RPMI7951 (cell line): ENCODE results near the gene ABCA12. TPM values are rescaled to one million over a fixed set of nuclear protein-coding genes. Genes with fewer than 3 reads are reported as not detected.

Source experiments
- DNase-seq: peaks from one replicate; pipeline ENCODE4 v3.0.0-alpha.2; 2012; ENCODE audit warnings: low read depth
- total RNA-seq: library from RNA; depleted of rRNA; stranded (reverse); fragments of >200 nt; shearing (Covaris generic); gene quantifications from 2 replicates; pipeline ENCODE4 v1.2.3, GENCODE V29; 2014

ABCA12 gene
- total RNA-seq, 1 experiment from 2014 or later: not detected

DNA sequence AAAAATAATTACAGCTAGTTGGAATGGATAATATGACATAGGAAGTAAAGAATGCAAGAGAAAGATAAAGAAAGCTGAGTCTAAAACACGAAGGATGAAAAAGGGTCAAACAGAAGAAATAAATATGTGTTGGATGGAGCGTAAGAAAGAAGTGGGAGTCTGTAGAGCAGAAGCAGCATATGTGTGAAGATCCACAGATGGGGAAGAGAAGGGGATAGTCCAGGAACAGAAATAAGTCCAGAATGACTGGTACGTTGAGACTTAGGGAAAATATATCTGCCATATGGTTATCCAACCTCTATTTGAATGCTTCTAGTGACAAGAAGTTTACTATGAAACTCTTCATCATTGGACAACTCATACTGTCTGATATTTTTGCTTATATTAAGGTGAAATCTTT, 18.0 kb downstream of the ABCA12 start:
- DNase-seq: no peak

GRCh38 chr2:215119847-215120246, 18.6 kb downstream of the ABCA12 start:
- no peak for DNase-seq

DNA sequence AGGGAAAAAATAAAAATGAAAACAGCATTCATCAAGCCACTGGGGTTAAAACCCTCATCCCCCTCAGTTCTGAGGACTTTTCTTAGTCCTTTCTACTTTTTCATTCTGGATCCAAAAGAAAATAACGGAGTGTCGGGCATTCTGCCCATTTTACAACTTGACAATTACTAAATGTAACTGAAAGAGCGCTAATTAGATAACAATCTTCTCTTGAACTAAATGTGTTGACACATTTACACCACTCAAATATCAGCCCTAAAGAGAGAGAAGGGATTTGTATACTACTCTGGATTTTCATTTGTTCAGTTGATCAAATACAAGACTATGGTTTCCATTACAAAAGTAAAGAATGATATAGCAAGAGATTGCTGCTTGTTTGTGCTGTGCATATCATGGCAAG, 27.5 kb downstream of the ABCA12 start:
- no peak for DNase-seq

- DNase-seq: no peak
Observed at GRCh38 chr2:215107216-215108056, 31.0 kb downstream of the ABCA12 start.

- DNase-seq: peak; percentile 14
Observed at GRCh38 chr2:215105607-215106354, 32.6 kb downstream of the ABCA12 start.

DNA sequence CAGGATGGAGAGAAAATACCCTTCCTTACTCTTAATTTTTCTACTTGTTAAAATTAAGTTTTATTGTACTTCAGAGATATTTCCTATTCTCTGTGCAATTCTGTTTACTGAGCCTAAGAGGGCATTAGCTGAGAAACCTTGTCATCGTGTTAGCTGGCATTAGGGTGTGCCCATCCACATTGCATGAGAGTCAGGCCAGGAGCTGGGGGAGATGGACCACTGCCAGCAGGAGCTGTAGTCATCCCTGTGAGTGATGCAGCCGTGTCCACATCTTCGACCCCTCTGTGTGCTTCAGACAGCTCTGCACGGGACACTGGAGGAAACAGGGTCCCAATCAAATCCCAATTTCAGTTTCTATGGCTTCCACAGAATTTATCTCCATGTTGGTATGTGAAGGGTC, 34.2 kb downstream of the ABCA12 start:
- peak; percentile 5 for DNase-seq

- DNase-seq: no peak
Observed at GRCh38 chr2:215098875-215099274, 39.6 kb downstream of the ABCA12 start.

GRCh38 chr2:215084080-215084479, 54.3 kb downstream of the ABCA12 start:
- DNase-seq: no peak

DNA sequence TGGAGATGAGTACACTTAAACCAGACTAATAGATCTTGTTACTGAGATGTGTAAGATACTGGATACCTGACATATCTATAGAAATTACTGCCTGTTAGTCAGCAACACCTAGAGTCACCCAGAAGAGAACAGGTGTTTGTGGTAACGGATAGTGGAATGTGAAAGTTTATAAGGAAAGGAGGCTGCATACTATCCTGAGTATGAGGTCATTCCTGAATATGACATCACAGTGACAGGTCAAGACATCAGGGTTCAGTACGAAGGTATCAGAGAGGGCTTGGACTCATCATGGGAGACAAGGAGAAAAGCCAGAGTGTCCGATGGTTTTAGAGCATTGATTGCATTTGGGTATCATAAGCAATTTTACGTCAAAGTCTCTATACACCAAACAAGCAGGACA, 55.3 kb downstream of the ABCA12 start:
- no peak for DNase-seq

DNA sequence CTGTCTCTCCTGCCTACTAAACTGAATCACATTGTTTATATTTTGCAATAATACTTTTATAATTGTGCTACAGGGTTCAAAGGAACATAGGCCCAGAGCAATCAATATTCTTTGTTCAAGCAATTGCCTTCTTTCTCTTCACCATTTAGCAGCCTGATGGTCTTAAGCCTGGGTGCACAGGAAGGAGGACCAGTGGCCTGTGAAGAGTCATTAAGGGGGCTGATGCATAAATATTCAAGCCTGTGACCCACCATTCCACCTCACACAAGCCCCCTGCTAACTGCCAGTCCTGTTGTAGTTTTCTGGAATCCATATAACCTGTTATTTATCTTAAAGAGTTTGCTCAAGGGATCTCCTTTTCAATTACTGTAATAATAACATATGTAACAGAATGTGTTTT, 56.0 kb downstream of the ABCA12 start:
- DNase-seq: no peak

GRCh38 chr2:215080545-215080944, 57.9 kb downstream of the ABCA12 start:
- DNase-seq: no peak

GRCh38 chr2:215071676-215072075, 66.8 kb downstream of the ABCA12 start:
- no peak for DNase-seq

DNA sequence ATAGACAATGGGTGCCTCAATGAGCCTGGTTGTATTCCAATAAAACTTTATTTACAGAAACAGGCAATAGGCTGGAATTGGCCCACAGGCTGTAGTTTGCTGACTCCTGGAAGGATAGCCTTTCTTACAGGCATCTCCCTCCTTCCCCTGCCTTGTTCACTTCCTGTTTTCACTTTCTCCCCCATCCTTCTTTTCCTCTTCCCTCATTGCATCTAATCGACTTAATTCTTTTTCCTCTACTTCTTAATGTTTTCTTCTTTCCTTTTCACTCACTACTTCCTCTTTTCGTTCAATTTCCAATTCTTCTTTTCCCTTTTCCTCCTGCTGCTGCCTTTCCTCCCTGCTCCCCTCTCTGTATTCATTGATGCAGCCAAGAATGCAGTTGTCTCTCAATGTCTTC, 70.0 kb downstream of the ABCA12 start:
- DNase-seq: no peak

- DNase-seq: no peak
Observed at GRCh38 chr2:215066124-215066523, 72.3 kb downstream of the ABCA12 start.

GRCh38 chr2:215063526-215063925, 74.9 kb downstream of the ABCA12 start:
- DNase-seq: no peak

GRCh38 chr2:215060861-215061536, 77.4 kb downstream of the ABCA12 start:
- no peak for DNase-seq

DNA sequence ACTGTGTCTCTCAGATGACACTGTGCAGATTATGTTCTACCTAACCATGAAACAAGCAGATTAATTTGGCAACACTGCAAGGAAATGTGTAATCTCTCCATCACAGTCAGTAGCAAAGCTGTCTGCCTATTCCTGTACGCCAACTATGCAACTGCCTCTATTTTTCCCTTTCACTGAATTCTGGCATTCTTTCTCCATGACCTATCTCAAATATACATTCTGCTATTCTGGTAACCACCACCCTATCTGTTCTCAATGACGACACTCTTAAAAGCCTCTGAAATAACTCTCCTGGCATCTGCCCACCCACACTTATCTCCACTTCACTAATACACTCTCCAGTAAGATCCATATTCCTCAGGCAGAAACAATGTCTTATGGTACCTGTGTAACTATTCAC, 78.7 kb downstream of the ABCA12 start:
- DNase-seq: no peak

- DNase-seq: no peak
Observed at GRCh38 chr2:215055891-215056290, 82.5 kb downstream of the ABCA12 start.

GRCh38 chr2:215052810-215053209, 85.6 kb downstream of the ABCA12 start:
- DNase-seq: no peak

GRCh38 chr2:215052404-215052803, 86.0 kb downstream of the ABCA12 start:
- DNase-seq: no peak

DNA sequence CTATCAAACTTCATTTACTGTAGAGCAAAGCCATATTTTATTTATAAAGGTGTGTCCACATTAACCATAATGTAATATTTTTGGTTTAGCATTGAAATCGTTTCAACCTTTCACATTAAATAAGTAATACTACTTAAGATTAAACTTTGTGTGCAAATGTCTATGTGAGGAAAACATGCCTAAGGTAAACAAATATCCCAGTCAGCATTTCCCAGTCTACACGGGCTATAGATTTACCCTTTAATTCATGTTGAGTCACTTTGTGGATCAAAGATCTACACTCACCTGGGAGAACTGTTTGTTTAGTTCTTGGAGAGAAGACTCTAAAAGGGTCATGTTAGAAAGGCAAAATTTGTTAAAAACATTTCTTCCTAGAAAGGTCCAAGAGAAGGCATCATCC, 89.1 kb downstream of the ABCA12 start:
- DNase-seq: no peak

DNA sequence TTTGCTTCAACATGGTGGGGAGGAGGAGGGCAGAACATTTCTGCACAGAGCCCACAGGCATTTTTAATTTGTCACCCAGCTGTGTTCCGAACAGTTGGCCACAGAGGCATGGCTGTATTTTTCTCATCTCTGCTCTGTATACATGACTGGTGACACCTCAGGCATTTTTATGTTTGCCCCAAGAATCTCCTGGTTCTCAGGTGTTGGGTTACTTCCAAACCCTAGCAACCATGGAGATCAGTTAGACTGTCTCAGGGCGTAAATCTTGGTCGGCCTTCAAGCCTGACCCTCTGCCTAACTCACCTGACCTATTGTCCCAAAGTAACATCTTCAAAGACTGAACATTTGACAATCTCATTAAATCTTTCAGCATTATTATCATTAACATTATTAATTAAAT, 100.0 kb downstream of the ABCA12 start:
- no peak for DNase-seq

GRCh38 chr2:215036314-215036713, 102.1 kb downstream of the ABCA12 start:
- no peak for DNase-seq
